Measurements from ENCODE around the gene MTHFSD. TPM values are rescaled to one million over a fixed set of nuclear protein-coding genes. Genes with fewer than 3 reads are reported as not detected.

The MTHFSD gene
- polyA plus RNA-seq, 1 of the 3 experiments (the other 2 are of a cell fraction) = 15.6 TPM

DNA sequence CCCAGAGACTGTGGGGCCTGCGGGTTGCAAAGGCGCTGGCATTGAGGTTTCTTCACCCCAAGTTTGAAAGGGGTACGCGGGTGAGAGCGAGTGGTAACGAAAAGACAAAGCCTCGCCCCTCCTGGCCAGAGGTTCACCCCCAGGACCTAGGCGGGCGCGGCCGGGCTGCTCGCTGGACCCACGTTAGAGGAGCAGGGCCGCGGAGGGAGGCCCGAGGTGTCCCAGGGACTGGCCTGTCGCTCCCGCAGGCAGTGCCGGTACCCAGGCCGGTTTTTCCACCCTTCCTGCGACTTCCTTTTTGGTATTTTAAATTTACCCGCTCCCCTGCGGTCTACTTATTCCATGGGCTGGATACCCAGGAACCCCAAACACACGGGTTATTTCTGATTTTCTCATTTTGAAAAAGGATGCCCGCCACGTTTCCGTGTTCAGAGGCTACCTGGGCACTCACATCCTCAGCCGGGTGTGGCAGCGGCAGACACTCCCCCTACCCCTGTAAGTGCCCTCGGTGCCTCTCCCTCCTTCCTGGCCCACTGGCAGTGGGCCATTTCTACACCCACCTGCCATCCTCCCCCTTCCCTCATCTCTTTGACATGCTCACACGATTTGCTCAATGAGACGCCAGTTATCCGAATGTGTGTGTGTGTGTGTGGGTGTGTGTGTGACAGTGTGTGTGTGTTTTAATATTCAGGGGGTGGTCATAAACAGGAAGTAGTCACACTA lies 21.7 kb upstream of the MTHFSD start:
- H3K79me2 ChIP-seq (ENCODE audit: insufficient read depth) = peaks cover 92% of the 10 kb centered on the region
- TF ChIP-seq POLR2AphosphoS5 (IDR thresholded peaks at IDR 0.05; ENCODE audit: low read depth, low read length) (no peak), NFIC (IDR thresholded peaks at IDR 0.05; ENCODE audit: borderline replicate concordance) (peak; percentile 27; the same call in 1 of the 2 replicates), JUND (IDR thresholded peaks at IDR 0.05) (no peak), MXI1 (IDR thresholded peaks at IDR 0.05; ENCODE audit: low read depth, low read length) (no peak), TAF1 (IDR thresholded peaks at IDR 0.05; ENCODE audit: borderline replicate concordance, low read depth, low read length) (no peak)
- H3K36me3 ChIP-seq (replicated peaks in 1 of 2; ENCODE audit: control insufficient read depth in 1 of 2, insufficient read depth in 2 of 2, low read length in 1 of 2) = peaks cover 0 to 3% of the 10 kb centered on the region in 2 experiments
- H2AFZ ChIP-seq (ENCODE audit: low read depth) = no peak overlapping the region
- peak overlapping the region; percentile 83 for H3K9ac ChIP-seq
- H3K4me3 ChIP-seq (ENCODE audit: low read depth in 2 of 2, low read length in 1 of 2) = peak overlapping the region; percentile 49 to 73; a peak in 3 of 4 replicates
- H3K27me3 ChIP-seq (ENCODE audit: insufficient read depth) = no peaks in the 10 kb centered on the region
- H3K4me1 ChIP-seq (ENCODE audit: control insufficient read depth in 1 of 2, insufficient read depth in 2 of 2, low read depth in 1 of 2, low read length in 1 of 2) = peaks cover 0 to 34% of the 10 kb centered on the region in 2 experiments; a peak in 2 of 4 replicates
- peak overlapping the region in 1 of 2 experiments; percentile 96; a peak in 2 of 4 replicates for H3K27ac ChIP-seq (ENCODE audit: low read depth in 2 of 2, low read length in 1 of 2)
- WGBS (ENCODE audit: low lambda C conversion rate) = 27% methylated on average over 25 of the region's 33 CpGs
- CTCF ChIA-PET = interaction anchor here (1.2 to 1.6 kb wide), 2 partner anchors 486 to 702 kb away, joined by 3 to 6 read pairs; no protein-coding TSS in a partner anchor
- H3F3A ChIP-seq (replicated peaks; ENCODE audit: insufficient read depth) = peaks cover 49% of the 10 kb centered on the region
- no peak for DNase-seq
- no peaks in the 10 kb centered on the region for H4K20me1 ChIP-seq (ENCODE audit: insufficient read depth)
- H3K9me2 ChIP-seq = no peaks in the 10 kb centered on the region
- POLR2A ChIA-PET = no interaction called here
- H3K9me3 ChIP-seq = no peaks in the 10 kb centered on the region
- H3K4me2 ChIP-seq = peak overlapping the region; percentile 92

DNA sequence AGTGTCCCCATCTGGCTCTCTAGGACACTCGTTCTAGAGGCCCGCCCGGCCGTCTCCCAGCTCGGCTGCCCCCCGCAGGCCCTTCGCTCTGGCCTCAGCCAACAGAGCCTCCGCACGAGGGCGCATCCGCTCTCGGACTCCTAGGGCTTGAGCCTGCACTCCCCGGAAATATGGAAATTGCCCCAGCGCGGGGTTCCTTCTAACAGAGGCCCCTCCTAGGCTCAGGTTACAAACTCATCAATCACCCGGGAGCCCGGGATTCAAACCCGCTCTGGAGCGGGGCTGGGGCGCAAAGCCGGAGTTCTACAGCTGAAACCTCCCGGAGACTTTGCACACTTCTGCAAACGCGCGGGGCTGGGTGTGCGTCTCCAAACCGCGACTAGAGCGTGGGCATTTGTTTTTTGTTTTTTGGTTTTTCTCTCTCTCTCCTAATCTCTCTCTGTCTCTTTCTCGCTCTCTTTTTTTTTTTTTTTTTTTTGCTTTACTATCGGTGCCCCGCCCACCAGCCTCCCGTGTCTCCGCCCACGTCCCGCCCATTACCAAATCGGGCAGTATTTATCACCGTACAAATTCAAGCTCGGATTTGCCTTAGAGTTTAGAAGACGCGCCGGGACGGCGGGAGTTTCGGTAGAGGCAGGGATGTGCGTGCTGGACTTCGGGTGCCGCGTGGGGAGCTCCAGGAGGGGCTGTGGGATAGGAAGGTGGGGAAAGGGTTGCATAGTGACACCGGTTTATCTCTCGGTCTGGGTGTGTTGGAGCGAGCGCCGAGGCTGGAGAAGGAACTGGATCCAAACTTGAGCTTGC lies 20.9 kb upstream of the MTHFSD start:
- Histone ChIP-seq H4K20me1 (ENCODE audit: insufficient read depth) (no peaks in the 10 kb centered on the region), H3F3A (replicated peaks; ENCODE audit: insufficient read depth) (peaks cover 48% of the 10 kb centered on the region), H3K27ac (ENCODE audit: low read depth in 2 of 2, low read length in 1 of 2) (peak overlapping the region in 1 of 2 experiments; percentile 96; a peak in 2 of 4 replicates), H3K27me3 (ENCODE audit: insufficient read depth) (no peaks in the 10 kb centered on the region), H3K4me3 (ENCODE audit: low read depth in 2 of 2, low read length in 1 of 2) (peak overlapping the region; percentile 49 to 73), H3K36me3 (replicated peaks in 1 of 2; ENCODE audit: control insufficient read depth in 1 of 2, insufficient read depth in 2 of 2, low read length in 1 of 2) (peaks cover 0 to 3% of the 10 kb centered on the region in 2 experiments), H3K9ac (peak overlapping the region; percentile 83), H3K4me2 (peak overlapping the region; percentile 92), H3K79me2 (ENCODE audit: insufficient read depth) (peaks cover 95% of the 10 kb centered on the region), H3K4me1 (ENCODE audit: control insufficient read depth in 1 of 2, insufficient read depth in 2 of 2, low read depth in 1 of 2, low read length in 1 of 2) (peaks cover 0 to 40% of the 10 kb centered on the region in 2 experiments; a peak in 2 of 4 replicates), H3K9me2 (no peaks in the 10 kb centered on the region), H2AFZ (ENCODE audit: low read depth) (no peak overlapping the region), H3K9me3 (no peaks in the 10 kb centered on the region)
- CTCF ChIA-PET = interaction anchor here (1.1 to 1.6 kb wide), 4 partner anchors 185 to 703 kb away, joined by 3 to 6 read pairs (median 4); no protein-coding TSS in a partner anchor
- 17% methylated on average over 40 of the region's 54 CpGs for WGBS (ENCODE audit: low lambda C conversion rate)
- POLR2A ChIA-PET = interaction anchor here (0.6 kb wide), 1 partner anchor 231 kb away, joined by 4 read pairs; no protein-coding TSS in a partner anchor
- peak; percentile 67 for DNase-seq
- TF ChIP-seq, protein P1, sequence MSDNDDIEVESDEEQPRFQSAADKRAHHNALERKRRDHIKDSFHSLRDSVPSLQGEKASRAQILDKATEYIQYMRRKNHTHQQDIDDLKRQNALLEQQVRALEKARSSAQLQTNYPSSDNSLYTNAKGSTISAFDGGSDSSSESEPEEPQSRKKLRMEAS (IDR thresholded peaks at IDR 0.05; ENCODE audit: low read depth) = peak; percentile 69; the same call in 1 of the 2 replicates
- TF ChIP-seq NFIC (IDR thresholded peaks at IDR 0.05; ENCODE audit: borderline replicate concordance) (no peak), SIN3A (IDR thresholded peaks at IDR 0.05; ENCODE audit: borderline replicate concordance, low read depth, low read length) (no peak), MEF2A (IDR thresholded peaks at IDR 0.05; ENCODE audit: borderline replicate concordance, low read depth) (no peak), TEAD4 (IDR thresholded peaks at IDR 0.05; ENCODE audit: borderline replicate concordance, insufficient read depth) (no peak), EP300 (IDR thresholded peaks at IDR 0.05; ENCODE audit: borderline replicate concordance in 1 of 2, low read depth in 1 of 2, low read length in 1 of 2) (no peak), FOXJ3 (CRISPR knock-in tag; IDR thresholded peaks at IDR 0.05) (no peak), RXRA (IDR thresholded peaks at IDR 0.05; ENCODE audit: borderline replicate concordance, low read depth) (0 out of 2 replicates have a peak, but pooled peaks have one; percentile 40), GATA2 (CRISPR knock-in tag; IDR thresholded peaks at IDR 0.05) (no peak), TAF1 (IDR thresholded peaks at IDR 0.05; ENCODE audit: borderline replicate concordance, low read depth, low read length) (no peak), GABPA (IDR thresholded peaks at IDR 0.05; ENCODE audit: low read depth) (no peak), RCOR1 (IDR thresholded peaks at IDR 0.05; ENCODE audit: low read length) (no peak), FOSL2 (IDR thresholded peaks at IDR 0.05; ENCODE audit: borderline replicate concordance, low read depth) (no peak; the same call in 1 of the 2 replicates), ELF1 (IDR thresholded peaks at IDR 0.05) (peak; percentile 39; the same call in 1 of the 2 replicates)
- TF ChIP-seq, protein P2, sequence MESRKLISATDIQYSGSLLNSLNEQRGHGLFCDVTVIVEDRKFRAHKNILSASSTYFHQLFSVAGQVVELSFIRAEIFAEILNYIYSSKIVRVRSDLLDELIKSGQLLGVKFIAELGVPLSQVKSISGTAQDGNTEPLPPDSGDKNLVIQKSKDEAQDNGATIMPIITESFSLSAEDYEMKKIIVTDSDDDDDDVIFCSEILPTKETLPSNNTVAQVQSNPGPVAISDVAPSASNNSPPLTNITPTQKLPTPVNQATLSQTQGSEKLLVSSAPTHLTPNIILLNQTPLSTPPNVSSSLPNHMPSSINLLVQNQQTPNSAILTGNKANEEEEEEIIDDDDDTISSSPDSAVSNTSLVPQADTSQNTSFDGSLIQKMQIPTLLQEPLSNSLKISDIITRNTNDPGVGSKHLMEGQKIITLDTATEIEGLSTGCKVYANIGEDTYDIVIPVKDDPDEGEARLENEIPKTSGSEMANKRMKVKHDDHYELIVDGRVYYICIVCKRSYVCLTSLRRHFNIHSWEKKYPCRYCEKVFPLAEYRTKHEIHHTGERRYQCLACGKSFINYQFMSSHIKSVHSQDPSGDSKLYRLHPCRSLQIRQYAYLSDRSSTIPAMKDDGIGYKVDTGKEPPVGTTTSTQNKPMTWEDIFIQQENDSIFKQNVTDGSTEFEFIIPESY (IDR thresholded peaks at IDR 0.05; ENCODE audit: borderline replicate concordance, low read depth) = no peak
- TF ChIP-seq, protein P3, sequence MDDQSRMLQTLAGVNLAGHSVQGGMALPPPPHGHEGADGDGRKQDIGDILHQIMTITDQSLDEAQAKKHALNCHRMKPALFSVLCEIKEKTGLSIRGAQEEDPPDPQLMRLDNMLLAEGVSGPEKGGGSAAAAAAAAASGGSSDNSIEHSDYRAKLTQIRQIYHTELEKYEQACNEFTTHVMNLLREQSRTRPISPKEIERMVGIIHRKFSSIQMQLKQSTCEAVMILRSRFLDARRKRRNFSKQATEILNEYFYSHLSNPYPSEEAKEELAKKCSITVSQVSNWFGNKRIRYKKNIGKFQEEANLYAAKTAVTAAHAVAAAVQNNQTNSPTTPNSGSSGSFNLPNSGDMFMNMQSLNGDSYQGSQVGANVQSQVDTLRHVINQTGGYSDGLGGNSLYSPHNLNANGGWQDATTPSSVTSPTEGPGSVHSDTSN (IDR thresholded peaks at IDR 0.05) = peak; percentile 82
- TF ChIP-seq, protein P4, sequence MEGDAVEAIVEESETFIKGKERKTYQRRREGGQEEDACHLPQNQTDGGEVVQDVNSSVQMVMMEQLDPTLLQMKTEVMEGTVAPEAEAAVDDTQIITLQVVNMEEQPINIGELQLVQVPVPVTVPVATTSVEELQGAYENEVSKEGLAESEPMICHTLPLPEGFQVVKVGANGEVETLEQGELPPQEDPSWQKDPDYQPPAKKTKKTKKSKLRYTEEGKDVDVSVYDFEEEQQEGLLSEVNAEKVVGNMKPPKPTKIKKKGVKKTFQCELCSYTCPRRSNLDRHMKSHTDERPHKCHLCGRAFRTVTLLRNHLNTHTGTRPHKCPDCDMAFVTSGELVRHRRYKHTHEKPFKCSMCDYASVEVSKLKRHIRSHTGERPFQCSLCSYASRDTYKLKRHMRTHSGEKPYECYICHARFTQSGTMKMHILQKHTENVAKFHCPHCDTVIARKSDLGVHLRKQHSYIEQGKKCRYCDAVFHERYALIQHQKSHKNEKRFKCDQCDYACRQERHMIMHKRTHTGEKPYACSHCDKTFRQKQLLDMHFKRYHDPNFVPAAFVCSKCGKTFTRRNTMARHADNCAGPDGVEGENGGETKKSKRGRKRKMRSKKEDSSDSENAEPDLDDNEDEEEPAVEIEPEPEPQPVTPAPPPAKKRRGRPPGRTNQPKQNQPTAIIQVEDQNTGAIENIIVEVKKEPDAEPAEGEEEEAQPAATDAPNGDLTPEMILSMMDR (IDR thresholded peaks at IDR 0.05) = peak; percentile 80
